Measurements from ENCODE around the gene ADAM19.
"Not testable (repeated sequence)": the region's sequence is repeated elsewhere in the genome, so short reads cannot be mapped to it uniquely, and the experiment has no call there.

The ADAM19 gene

GRCh38 chr5:157485340-157485739 lies 90.2 kb downstream of the ADAM19 start:
- no peak for DNase-seq (ENCODE audit: low spot score)

- peak; percentile 60 for DNase-seq (ENCODE audit: low spot score)
Measured at GRCh38 chr5:157484768-157485167, 90.8 kb downstream of the ADAM19 start.

DNA sequence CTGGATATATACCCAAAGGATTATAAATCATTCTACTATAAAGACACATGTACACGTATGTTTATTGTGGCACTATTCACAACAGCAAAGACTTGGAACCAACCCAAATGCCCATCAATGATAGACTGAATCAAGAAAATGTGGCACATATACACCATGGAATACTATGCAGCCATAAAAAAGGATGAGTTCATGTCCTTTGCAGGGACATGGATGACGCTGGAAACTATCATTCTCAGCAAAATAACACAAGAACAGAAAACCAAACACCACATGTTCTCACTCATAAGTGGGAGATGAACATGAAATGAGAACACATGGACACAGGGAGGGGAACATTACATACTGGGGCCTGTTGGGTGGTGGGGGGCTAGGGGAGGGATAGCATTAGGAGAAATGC lies 92.9 kb downstream of the ADAM19 start:
- DNase-seq (ENCODE audit: low spot score), result not testable (repeated sequence)

DNA sequence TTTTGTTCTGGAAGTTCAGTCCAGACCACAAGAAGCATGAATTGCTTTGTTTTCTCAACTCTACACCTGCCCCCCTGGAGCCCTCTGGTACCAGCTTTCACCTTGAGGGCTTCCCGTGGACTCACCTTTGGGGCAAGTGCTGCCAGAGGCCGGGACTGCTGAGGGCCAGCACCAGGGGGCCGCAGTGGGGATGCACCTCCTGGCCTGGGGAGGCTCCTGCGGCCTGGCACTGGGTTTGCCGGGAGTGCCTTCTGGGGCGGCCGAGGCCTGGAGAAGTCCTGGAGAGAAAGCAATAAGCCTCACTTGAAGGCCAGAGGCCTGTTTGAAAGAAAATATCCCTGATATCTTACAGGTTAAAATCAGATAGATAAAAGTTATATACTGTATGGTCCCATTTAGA lies 93.9 kb downstream of the ADAM19 start:
- DNase-seq (ENCODE audit: low spot score), result no peak

- no peak for DNase-seq (ENCODE audit: low spot score)
Measured at GRCh38 chr5:157481265-157481664, 94.3 kb downstream of the ADAM19 start.

- no peak for DNase-seq (ENCODE audit: low spot score)
Measured at GRCh38 chr5:157479612-157480510, 95.7 kb downstream of the ADAM19 start.

DNA sequence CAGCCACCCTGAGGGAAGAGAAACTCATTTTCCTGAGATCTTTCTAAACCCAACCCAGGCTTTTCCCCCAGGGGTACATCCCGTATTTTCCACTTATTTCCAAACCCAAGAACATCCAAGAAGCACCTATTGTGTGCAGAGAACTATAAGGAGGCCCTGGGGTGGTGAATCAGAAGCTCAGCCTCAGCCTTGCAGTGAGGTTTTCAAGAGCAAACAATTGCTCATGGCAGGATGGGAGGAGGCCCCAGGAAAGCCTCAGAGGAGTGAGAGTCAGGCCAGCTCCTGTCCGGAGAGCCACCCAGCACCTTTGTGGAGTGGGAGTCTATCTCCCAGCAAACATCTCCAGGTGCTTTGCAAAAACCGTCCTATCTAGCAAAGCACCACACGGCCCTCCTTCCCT lies 96.4 kb downstream of the ADAM19 start:
- no peak for DNase-seq (ENCODE audit: low spot score)

GRCh38 chr5:157478726-157479125 lies 96.8 kb downstream of the ADAM19 start:
- no peak for DNase-seq (ENCODE audit: low spot score)

DNA sequence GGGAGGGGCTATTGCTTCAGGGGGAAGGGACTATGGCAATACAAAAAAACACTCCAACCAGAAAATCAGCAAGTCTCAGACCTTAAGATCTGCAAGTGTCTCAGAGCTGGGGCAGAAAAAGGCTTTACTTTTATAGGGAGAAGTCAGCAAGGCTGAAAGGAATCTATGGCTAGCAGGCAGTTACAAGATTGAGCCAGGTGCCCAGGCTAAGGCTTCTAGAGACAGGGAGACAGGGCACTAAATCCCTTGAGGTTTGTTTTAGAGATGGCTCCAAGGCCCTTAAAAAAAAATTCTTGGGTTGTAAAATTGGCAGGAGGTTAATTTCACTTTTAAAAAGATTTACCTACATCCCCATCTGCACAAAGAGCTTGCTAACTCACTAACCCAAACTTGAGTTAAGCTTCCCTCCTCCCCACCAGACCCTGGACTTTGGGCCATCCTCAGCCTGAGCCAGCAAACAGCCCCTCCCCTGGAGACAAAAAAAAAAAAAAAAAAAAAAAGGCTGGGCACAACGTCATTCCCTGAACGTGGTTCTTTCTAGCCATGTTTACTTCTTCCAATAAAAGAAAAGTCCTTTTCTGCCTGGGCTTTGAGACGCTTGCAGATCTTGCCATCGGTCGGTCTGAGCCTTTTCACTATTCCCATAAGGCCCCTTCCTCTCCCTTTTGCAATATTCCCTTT lies 97.6 kb downstream of the ADAM19 start:
- DNase-seq (ENCODE audit: low spot score), result no peak

DNA sequence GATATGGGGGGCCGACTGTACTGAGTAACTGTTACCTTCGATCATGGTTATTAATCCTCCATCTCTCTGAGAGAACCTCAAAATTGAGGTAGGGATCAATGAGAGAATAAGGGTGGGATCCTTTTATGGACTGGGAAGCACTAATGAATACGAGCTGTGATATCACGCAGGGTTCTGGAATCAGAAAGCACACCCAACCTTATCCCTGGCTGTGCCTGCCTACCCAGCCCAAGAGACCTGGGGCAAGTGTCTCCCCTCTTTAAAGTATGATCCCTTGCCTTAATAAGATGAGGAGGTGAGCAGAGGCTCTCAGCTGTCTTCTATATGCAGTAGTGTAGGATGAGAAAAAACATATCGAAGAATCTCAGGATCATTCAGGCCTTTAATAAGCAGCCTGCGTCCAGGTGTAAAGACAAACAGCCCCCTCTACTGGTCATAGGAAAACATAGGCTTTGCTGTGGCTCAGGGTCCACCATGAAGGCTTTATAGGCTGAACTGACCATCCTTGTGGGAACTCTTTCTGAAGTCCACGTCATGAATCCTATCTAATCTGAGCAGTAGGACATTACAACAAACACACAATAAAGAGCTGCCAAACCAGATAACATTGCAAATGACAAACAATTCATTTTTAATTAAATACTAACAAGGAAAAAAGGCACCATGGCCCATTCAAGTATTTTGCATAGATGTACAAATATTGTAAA lies 98.7 kb downstream of the ADAM19 start:
- DNase-seq (ENCODE audit: low spot score), result peak; percentile 78

GRCh38 chr5:157475432-157475831 lies 100.1 kb downstream of the ADAM19 start:
- DNase-seq (ENCODE audit: low spot score), result no peak

DNA sequence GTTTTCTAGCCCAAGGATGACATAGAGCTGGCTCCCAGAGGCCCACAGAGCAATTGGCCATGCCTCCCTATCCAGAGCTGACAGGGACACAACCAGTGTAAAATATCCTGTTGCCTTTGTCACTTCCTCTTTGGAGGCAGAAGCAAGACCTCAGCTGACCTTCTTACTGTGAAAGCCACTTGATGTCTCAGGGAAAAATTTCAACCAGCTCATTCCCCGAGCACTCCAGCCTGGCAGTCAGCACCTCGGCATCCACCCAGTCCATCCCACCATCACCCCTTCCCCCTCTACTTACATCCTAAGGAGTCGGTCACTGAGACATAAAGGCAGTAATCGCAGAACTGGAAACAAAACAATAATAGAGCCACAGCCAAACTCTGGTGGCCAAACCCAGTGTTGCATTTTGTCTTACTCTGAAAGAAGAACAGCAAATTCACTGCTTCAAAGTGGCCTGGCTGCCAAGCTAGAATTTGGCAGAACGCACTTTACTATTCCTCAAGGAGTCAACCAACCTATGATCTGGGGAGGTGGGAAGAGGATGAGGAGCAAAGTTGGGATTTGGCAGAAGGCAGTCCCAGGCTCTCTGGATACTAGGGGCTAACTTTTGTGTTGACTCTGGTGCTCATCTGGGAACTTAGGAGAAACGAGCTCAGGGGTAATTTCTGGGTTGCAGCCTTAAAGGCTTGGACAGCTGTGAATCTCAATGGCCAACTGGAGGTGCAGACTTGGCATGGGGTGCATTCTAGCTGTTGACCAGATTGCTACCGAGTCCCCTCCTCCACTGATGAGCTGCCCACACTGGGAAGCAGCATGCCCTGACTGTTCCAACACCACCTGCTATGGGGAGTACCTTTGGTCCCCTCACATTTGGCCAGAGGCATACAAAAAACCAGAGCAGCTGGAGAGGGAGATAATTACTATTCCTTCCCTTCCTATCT lies 101.9 kb downstream of the ADAM19 start:
- DNase-seq (ENCODE audit: low spot score), result peak; percentile 31

GRCh38 chr5:157471709-157472108 lies 103.9 kb downstream of the ADAM19 start:
- peak; percentile 54 for DNase-seq (ENCODE audit: low spot score)

- no peak for DNase-seq (ENCODE audit: low spot score)
Measured at GRCh38 chr5:157470631-157471030, 104.9 kb downstream of the ADAM19 start.

- no peak for DNase-seq (ENCODE audit: low spot score)
Measured at GRCh38 chr5:157469687-157470086, 105.9 kb downstream of the ADAM19 start.

GRCh38 chr5:157469073-157469472 lies 106.5 kb downstream of the ADAM19 start:
- no peak for DNase-seq (ENCODE audit: low spot score)

GRCh38 chr5:157468293-157468965 lies 107.1 kb downstream of the ADAM19 start:
- no peak for DNase-seq (ENCODE audit: low spot score)

DNA sequence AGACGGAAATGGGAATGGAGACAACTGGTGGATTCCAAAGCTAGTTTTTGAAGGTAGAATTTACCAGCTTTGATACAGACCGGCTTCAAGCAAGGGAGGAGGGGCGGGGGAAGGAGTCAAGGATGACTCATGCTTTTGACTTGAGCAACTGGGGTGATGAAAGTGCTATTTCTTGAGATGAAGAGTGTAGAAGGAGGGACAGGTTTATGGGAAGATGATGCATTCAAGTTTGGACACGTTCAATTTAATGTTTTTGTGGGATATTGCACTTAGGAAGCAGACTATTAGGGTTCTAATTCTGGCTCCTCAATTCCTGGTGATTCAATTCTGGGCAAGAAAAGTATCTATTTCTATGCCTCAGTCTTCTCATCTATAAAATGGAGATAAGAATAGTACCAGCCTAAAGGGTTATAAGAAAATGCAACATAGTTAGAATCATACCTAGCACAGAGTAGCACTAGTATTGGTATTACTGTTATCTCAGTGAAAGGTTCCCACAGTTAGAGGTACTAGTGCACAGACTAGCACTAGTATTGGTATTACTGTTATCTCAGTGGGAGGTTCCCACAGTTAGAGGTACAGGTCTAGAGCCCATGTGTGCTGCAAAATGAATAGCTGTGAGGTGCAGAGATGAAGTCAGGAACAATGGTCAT lies 110.9 kb downstream of the ADAM19 start:
- DNase-seq (ENCODE audit: low spot score), result peak; percentile 88

GRCh38 chr5:157463621-157464518 lies 111.7 kb downstream of the ADAM19 start:
- no peak for DNase-seq (ENCODE audit: low spot score)
